ENCODE measurements around the gene OLFML1. TPM values are rescaled to one million over a fixed set of nuclear protein-coding genes. Genes with fewer than 3 reads are reported as not detected.
A peak's percentile ranks its signal among the peaks of the same experiment; 100 is the strongest.

Gene OLFML1
- total and polyA plus RNA-seq, 2 of the 13 experiments (the other 11 are each of a cell fraction or from before 2014, with no cell fraction given), result 0.89 to 0.90 TPM

- TF ChIP-seq ZBTB38 (CRISPR knock-in tag; IDR thresholded peaks at IDR 0.05) (no peak), AHDC1 (CRISPR knock-in tag; IDR thresholded peaks at IDR 0.05; ENCODE audit: borderline replicate concordance) (0 out of 2 replicates have a peak, but pooled peaks have one; percentile 45), ZNF292 (CRISPR knock-in tag; IDR thresholded peaks at IDR 0.05; ENCODE audit: borderline replicate concordance, low read depth) (no peak), TIGD3 (CRISPR knock-in tag; IDR thresholded peaks at IDR 0.05; ENCODE audit: borderline replicate concordance) (no peak), IRF2 (CRISPR knock-in tag; IDR thresholded peaks at IDR 0.05) (0 out of 2 replicates have a peak, but pooled peaks have one; percentile 29), ARNT2 (CRISPR knock-in tag; IDR thresholded peaks at IDR 0.05; ENCODE audit: low read depth) (peak; percentile 22; the same call in 1 of the 2 replicates), SYNCRIP (IDR thresholded peaks at IDR 0.05; ENCODE audit: insufficient read depth, low read depth, low read length) (no peak), ZSCAN21 (CRISPR knock-in tag; IDR thresholded peaks at IDR 0.05; ENCODE audit: borderline replicate concordance) (0 out of 2 replicates have a peak, but pooled peaks have one; percentile 51), RELA (CRISPR knock-in tag; IDR thresholded peaks at IDR 0.05) (no peak), ATF7 (IDR thresholded peaks at IDR 0.05) (no peak), ATF7 (CRISPR knock-in tag; IDR thresholded peaks at IDR 0.05) (peak; percentile 26; the same call in 1 of the 2 replicates), ETV5 (CRISPR knock-in tag; IDR thresholded peaks at IDR 0.05; ENCODE audit: borderline replicate concordance) (0 out of 2 replicates have a peak, but pooled peaks have one; percentile 22), ZFP36L1 (CRISPR knock-in tag; IDR thresholded peaks at IDR 0.05) (no peak), MXD1 (CRISPR knock-in tag; IDR thresholded peaks at IDR 0.05) (no peak; the same call in 1 of the 2 replicates), HDAC2 (CRISPR knock-in tag; IDR thresholded peaks at IDR 0.05) (0 out of 2 replicates have a peak, but pooled peaks have one; percentile 29), SALL1 (CRISPR knock-in tag; IDR thresholded peaks at IDR 0.05) (peak; percentile 34; the same call in 1 of the 2 replicates), FOXC1 (CRISPR knock-in tag; IDR thresholded peaks at IDR 0.05; ENCODE audit: borderline replicate concordance) (peak; percentile 77; the same call in 1 of the 2 replicates), HINFP (CRISPR knock-in tag; IDR thresholded peaks at IDR 0.05; ENCODE audit: low read depth) (peak; percentile 78; the same call in 1 of the 2 replicates), ZNF83 (CRISPR knock-in tag; IDR thresholded peaks at IDR 0.05; ENCODE audit: borderline replicate concordance) (0 out of 2 replicates have a peak, but pooled peaks have one; percentile 35)
Measured at GRCh38 chr11:7514099-7514591, 28.8 kb downstream of the OLFML1 start (continued).

Measured in HepG2 (cell line).